ENCODE data around the gene TSC1. TPM values are rescaled to one million over a fixed set of nuclear protein-coding genes. Genes with fewer than 3 reads are reported as not detected.

The TSC1 gene
- polyA plus RNA-seq, 2 of the 4 experiments (the other 2 are of a cell fraction): 15.2 to 37.9 TPM

GRCh38 chr9:132886334-132886725 is 58.1 kb downstream of the TSC1 start:
- DNase-seq (ENCODE audit: low read depth in 1 of 2, low spot score in 1 of 2) (no peak), ATAC-seq (no peak), FAIRE-seq (no peak)
- Histone ChIP-seq H3K4me1 (no peaks in the 10 kb centered on the region), H3K4me3 (no peak overlapping the region), H3K9me3 (no peaks in the 10 kb centered on the region), H3K4me2 (no peak overlapping the region), H3K27ac (no peak overlapping the region)
- ChIA-PET CTCF (interaction anchor here (13.9 kb wide), 1 partner anchor 15 kb away, joined by 145 read pairs; no protein-coding TSS in a partner anchor), POLR2A (no interaction called here)
- TF ChIP-seq MAZ (IDR thresholded peaks at IDR 0.05; ENCODE audit: borderline replicate concordance, low read depth, low read length) (no peak), TP53 (CRISPR knock-in tag; IDR thresholded peaks at IDR 0.05) (no peak), TFCP2L1 (CRISPR knock-in tag; IDR thresholded peaks at IDR 0.05) (no peak), CEBPB (IDR thresholded peaks at IDR 0.05) (no peak), JUNB (IDR thresholded peaks at IDR 0.05) (no peak), ZNF302 (CRISPR knock-in tag; IDR thresholded peaks at IDR 0.05) (no peak), RFX5 (IDR thresholded peaks at IDR 0.05) (no peak), EHMT2 (IDR thresholded peaks at IDR 0.05; ENCODE audit: low read depth) (no peak)
- TF ChIP-seq, protein P1, sequence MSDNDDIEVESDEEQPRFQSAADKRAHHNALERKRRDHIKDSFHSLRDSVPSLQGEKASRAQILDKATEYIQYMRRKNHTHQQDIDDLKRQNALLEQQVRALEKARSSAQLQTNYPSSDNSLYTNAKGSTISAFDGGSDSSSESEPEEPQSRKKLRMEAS (IDR thresholded peaks at IDR 0.05): no peak
- TF ChIP-seq, protein P2, sequence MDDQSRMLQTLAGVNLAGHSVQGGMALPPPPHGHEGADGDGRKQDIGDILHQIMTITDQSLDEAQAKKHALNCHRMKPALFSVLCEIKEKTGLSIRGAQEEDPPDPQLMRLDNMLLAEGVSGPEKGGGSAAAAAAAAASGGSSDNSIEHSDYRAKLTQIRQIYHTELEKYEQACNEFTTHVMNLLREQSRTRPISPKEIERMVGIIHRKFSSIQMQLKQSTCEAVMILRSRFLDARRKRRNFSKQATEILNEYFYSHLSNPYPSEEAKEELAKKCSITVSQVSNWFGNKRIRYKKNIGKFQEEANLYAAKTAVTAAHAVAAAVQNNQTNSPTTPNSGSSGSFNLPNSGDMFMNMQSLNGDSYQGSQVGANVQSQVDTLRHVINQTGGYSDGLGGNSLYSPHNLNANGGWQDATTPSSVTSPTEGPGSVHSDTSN (IDR thresholded peaks at IDR 0.05): no peak
- WGBS (ENCODE audit: missing lambda C conversion rate): 77% methylated on average over 6 of the region's 6 CpGs

GRCh38 chr9:132885720-132886333 is 58.6 kb downstream of the TSC1 start:
- ATAC-seq (peak in 1 of 2 experiments; percentile 19; a peak in 2 of 6 replicates), DNase-seq (ENCODE audit: low read depth in 1 of 2, low spot score in 1 of 2) (peak in 1 of 2 experiments; percentile 38), FAIRE-seq (no peak)
- Histone ChIP-seq H3K27ac (no peak overlapping the region), H3K9me3 (no peaks in the 10 kb centered on the region), H3K4me2 (no peak overlapping the region), H3K4me1 (no peaks in the 10 kb centered on the region), H3K4me3 (no peak overlapping the region)
- TF ChIP-seq, protein P1 (IDR thresholded peaks at IDR 0.05): no peak
- TF ChIP-seq, protein P3, sequence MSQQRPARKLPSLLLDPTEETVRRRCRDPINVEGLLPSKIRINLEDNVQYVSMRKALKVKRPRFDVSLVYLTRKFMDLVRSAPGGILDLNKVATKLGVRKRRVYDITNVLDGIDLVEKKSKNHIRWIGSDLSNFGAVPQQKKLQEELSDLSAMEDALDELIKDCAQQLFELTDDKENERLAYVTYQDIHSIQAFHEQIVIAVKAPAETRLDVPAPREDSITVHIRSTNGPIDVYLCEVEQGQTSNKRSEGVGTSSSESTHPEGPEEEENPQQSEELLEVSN (IDR thresholded peaks at IDR 0.05; ENCODE audit: borderline replicate concordance, low read depth): no peak
- TF ChIP-seq GATA3 (IDR thresholded peaks at IDR 0.05; ENCODE audit: borderline replicate concordance): no peak
- CTCF ChIA-PET: interaction anchor here (0.6 to 13.9 kb wide), 3 partner anchors 16 to 92 kb away, joined by 3 to 145 read pairs (median 4); no protein-coding TSS in a partner anchor
- POLR2A ChIA-PET: no interaction called here
- WGBS (ENCODE audit: missing lambda C conversion rate): 45% methylated on average over 9 of the region's 9 CpGs

- POLR2A ChIA-PET: no interaction called here
- WGBS (ENCODE audit: missing lambda C conversion rate): 84% methylated on average over 22 of the region's 27 CpGs
- no peaks in the 10 kb centered on the region for H3K9me3 ChIP-seq
- H3K4me3 ChIP-seq: no peak overlapping the region
- CTCF ChIA-PET: interaction anchor here (0.7 to 13.9 kb wide), 4 partner anchors 10 to 94 kb away, joined by 3 to 145 read pairs (median 4); no protein-coding TSS in a partner anchor
- no peak for ATAC-seq
- H3K4me2 ChIP-seq: no peak overlapping the region
- DNase-seq (ENCODE audit: low read depth in 1 of 2, low spot score in 1 of 2): no peak
- TF ChIP-seq FOSB (CRISPR knock-in tag; IDR thresholded peaks at IDR 0.05): no peak
- TF ChIP-seq FOXS1 (CRISPR knock-in tag; IDR thresholded peaks at IDR 0.05): no peak
- no peak for TF ChIP-seq FOSL2 (IDR thresholded peaks at IDR 0.05)
- no peak for TF ChIP-seq FOSL2 (CRISPR knock-in tag; IDR thresholded peaks at IDR 0.05)
- no peak for TF ChIP-seq CBX8 (IDR thresholded peaks at IDR 0.05)
- no peak overlapping the region for H3K27ac ChIP-seq
- FAIRE-seq: no peak
- peaks cover 3% of the 10 kb centered on the region; the same call in 1 of the 3 replicates for H3K4me1 ChIP-seq
Observed at GRCh38 chr9:132883349-132884294, 60.8 kb downstream of the TSC1 start.
